Lung microvascular endothelial cell (primary cell): Measurements from ENCODE around the gene EXT2. TPM values are rescaled to one million over a fixed set of nuclear protein-coding genes. Genes with fewer than 3 reads are reported as not detected.

Experiments used
- DNase-seq, 2 donors: peaks; one replicate each; pipeline versions ENCODE4 v3.0.0 to v3.0.0-alpha.2; 2010; ENCODE audit warnings: low read depth in 2 of 2
- total RNA-seq: library from RNA; depleted of rRNA; stranded (reverse); fragments of >200 nt; gene quantifications from 2 replicates; pipeline ENCODE4 v1.2.1, GENCODE V29; 2014

EXT2 gene
- total RNA-seq, 1 donor from 2014 or later: 119 TPM

GRCh38 chr11:44288133-44288526 lies 192.7 kb downstream of the EXT2 start:
- DNase-seq: no peak

GRCh38 chr11:44290208-44290607 lies 194.7 kb downstream of the EXT2 start:
- DNase-seq: peak in 1 of 2 donors; percentile 53

Other genes starting within 250 kb of the EXT2 start
- gene ALKBH3, start 214.8 kb upstream of the EXT2 start, total RNA-seq: 26.2 and 29.6 TPM in 2 replicates
- gene C11orf96, start 153.0 kb upstream of the EXT2 start, total RNA-seq: 3.5 and 4.0 TPM in 2 replicates
- gene ACCSL, start 47.7 kb upstream of the EXT2 start, total RNA-seq: not detected in 2 replicates
- 2.8 and 10.3 TPM in 2 replicates for gene ACCS, start 29.4 kb upstream of the EXT2 start, total RNA-seq
- not detected in 2 replicates for gene ALX4, start 214.5 kb downstream of the EXT2 start, total RNA-seq